ENCODE results near the gene PDZD4. TPM values are rescaled to one million over a fixed set of nuclear protein-coding genes. Genes with fewer than 3 reads are reported as not detected.

The PDZD4 gene
- total RNA-seq, 4 donors from 2014 or later, result 0.65 to 1.3 (median 0.80) TPM

GRCh38 chrX:153791104-153791852, 39.1 kb downstream of the PDZD4 start:
- TF ChIP-seq, protein P1, sequence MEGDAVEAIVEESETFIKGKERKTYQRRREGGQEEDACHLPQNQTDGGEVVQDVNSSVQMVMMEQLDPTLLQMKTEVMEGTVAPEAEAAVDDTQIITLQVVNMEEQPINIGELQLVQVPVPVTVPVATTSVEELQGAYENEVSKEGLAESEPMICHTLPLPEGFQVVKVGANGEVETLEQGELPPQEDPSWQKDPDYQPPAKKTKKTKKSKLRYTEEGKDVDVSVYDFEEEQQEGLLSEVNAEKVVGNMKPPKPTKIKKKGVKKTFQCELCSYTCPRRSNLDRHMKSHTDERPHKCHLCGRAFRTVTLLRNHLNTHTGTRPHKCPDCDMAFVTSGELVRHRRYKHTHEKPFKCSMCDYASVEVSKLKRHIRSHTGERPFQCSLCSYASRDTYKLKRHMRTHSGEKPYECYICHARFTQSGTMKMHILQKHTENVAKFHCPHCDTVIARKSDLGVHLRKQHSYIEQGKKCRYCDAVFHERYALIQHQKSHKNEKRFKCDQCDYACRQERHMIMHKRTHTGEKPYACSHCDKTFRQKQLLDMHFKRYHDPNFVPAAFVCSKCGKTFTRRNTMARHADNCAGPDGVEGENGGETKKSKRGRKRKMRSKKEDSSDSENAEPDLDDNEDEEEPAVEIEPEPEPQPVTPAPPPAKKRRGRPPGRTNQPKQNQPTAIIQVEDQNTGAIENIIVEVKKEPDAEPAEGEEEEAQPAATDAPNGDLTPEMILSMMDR (IDR thresholded peaks at IDR 0.05; ENCODE audit: low read depth), result no peak

GRCh38 chrX:153789654-153790053, 40.7 kb downstream of the PDZD4 start:
- TF ChIP-seq, protein P1 (IDR thresholded peaks at IDR 0.05; ENCODE audit: low read depth), result no peak

- TF ChIP-seq, protein P1 (IDR thresholded peaks at IDR 0.05; ENCODE audit: low read depth), result no peak
These were observed 43.7 kb downstream of the PDZD4 start for GRCh38 chrX:153786669-153787068.

DNA sequence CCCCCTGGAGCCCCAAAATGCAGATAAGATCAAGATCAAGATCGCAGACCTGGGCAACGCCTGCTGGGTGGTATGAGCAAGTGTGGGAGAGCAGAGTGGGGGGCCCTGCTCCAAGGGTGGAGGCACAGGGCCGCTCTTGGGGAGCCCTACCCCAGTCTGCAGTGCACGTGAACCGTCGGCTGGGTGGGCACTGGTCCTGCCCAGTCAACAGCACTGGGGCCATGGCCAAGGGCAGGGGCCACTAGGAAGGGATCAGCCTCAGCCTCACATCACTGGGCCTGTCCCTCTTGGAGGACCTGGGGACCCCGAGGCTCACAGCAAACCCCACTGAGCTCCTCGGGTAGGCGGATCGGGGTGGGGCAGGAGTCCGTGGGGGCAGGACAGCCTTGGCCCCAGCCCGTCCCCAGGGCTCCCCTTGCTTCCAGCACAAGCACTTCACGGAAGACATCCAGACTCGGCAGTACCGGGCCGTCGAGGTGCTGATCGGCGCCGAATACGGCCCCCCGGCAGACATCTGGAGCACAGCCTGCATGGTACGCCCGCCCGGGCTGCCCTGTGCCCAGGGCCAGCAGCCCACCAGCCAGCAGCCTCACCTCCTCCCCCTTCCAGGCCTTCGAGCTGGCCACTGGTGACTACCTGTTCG, 45.9 kb downstream of the PDZD4 start:
- TF ChIP-seq, protein P1 (IDR thresholded peaks at IDR 0.05; ENCODE audit: low read depth), result no peak

DNA sequence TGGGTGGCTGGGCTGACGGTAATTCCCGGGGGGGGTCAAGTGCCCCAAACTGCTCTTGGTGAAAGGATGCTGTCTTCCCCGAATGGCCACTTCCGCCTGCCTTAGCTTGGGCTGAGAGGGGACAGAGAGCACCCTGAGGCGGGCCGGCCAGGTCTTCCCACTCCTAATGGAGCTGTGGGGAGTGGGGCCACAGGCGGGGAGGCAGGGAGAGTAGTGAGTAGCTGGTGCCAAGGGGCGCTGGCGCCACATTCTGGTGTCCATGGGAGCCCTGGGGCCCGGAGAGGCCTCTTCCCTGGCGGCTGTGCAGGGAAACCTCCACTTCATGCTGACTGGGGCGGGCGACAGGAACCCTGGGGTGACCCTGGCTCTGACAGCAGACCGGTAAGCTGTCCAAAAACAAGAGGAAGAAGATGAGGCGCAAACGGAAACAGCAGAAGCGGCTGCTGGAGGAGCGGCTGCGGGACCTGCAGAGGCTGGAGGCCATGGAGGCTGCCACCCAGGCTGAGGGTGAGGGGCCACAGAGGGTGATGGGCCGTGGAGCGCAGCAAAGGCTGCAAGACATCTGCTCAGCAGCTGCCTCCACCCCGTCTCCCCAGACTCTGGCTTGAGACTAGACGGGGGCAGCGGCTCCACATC, 46.8 kb downstream of the PDZD4 start:
- TF ChIP-seq, protein P1 (IDR thresholded peaks at IDR 0.05; ENCODE audit: low read depth), result no peak

GRCh38 chrX:153782871-153783270, 47.5 kb downstream of the PDZD4 start:
- TF ChIP-seq, protein P1 (IDR thresholded peaks at IDR 0.05; ENCODE audit: low read depth), result no peak

DNA sequence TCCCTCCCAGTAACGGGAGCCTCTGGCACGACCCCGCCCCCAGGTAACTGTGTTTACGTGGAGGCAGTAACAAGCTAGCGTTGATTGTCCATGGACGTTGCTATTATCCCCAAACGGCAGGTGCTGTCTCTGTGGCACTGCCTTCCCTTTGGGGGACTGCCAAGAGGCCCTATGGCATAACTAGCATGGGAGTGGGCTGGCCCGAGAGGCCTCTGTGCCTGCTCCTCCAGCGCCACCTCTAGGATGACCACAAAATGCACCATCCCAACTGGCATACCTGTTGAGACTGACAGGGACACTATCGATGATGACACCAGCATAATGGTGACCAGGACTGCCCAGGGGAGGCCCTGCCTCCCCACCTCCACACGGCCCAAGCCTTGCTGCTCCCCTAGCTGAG, 48.0 kb downstream of the PDZD4 start:
- TF ChIP-seq, protein P1 (IDR thresholded peaks at IDR 0.05; ENCODE audit: low read depth), result no peak

Data from subcutaneous adipose tissue (tissue), 4 donors.